DOHH2 (cell line): ENCODE results near the gene COA3.
A peak's percentile ranks its signal among the peaks of the same experiment; 100 is the strongest.

Source experiments
- H3F3A ChIP-seq: fragments of 200-600 bp; sonication (generic), shearing (Covaris generic); 2 replicates; pipeline ENCODE4 v1.6.0; 2016; ENCODE audit warnings: antibody characterized with exemption, mild to moderate bottlenecking; ENCODE audit not compliant: control insufficient read depth, insufficient read depth
- H3K27ac ChIP-seq: fragments of 200-600 bp; sonication (generic); 2 replicates; pipeline ENCODE4 v1.5.1; 2014; ENCODE audit warnings: low read depth, mild to moderate bottlenecking, low read length, moderate library complexity
- H3K27me3 ChIP-seq: fragments of 200-600 bp; sonication (generic); 2 replicates; pipeline ENCODE4 v1.6.1; 2014; ENCODE audit warnings: mild to moderate bottlenecking, low read length, mixed read lengths; ENCODE audit not compliant: control insufficient read depth
- H3K36me3 ChIP-seq: fragments of 200-600 bp; sonication (generic); 2 replicates; pipeline ENCODE4 v1.6.1; 2014; ENCODE audit warnings: mild to moderate bottlenecking, low read length, moderate library complexity, mixed read lengths; ENCODE audit not compliant: control insufficient read depth
- H3K4me1 ChIP-seq: fragments of 200-600 bp; sonication (generic); 2 replicates; pipeline ENCODE4 v1.6.1; 2014; ENCODE audit warnings: mild to moderate bottlenecking, low read length, mixed read lengths; ENCODE audit not compliant: control insufficient read depth
- H3K4me2 ChIP-seq: fragments of 200-600 bp; sonication (generic); 2 replicates; pipeline ENCODE4 v1.6.0; 2014; ENCODE audit warnings: mild to moderate bottlenecking, low read length, moderate library complexity
- H3K4me3 ChIP-seq: fragments of 200-600 bp; sonication (generic); 2 replicates; pipeline ENCODE4 v1.5.1; 2014; ENCODE audit warnings: mild to moderate bottlenecking, low read length, mixed read lengths
- H3K79me2 ChIP-seq: fragments of 200-600 bp; sonication (generic); 2 replicates; pipeline ENCODE4 v1.6.1; 2014; ENCODE audit warnings: mild to moderate bottlenecking, low read length, mixed read lengths; ENCODE audit not compliant: control insufficient read depth
- H3K9me2 ChIP-seq: fragments of 200-600 bp; sonication (generic); replicated peaks from 2 replicates; pipeline ENCODE4 v1.6.1; 2014; ENCODE audit warnings: mild to moderate bottlenecking, low read length, mixed read lengths; ENCODE audit not compliant: control insufficient read depth
- H3K9me3 ChIP-seq: fragments of 200-600 bp; sonication (generic); 2 replicates; pipeline ENCODE4 v1.6.1; 2014; ENCODE audit warnings: antibody characterized with exemption, low read length, mixed read lengths; ENCODE audit not compliant: control insufficient read depth, insufficient read depth
- H4K20me1 ChIP-seq: fragments of 200-600 bp; sonication (generic); 2 replicates; pipeline ENCODE4 v1.6.0; 2014; ENCODE audit warnings: low read depth, mild to moderate bottlenecking, antibody characterized with exemption, low read length, moderate library complexity; ENCODE audit not compliant: control insufficient read depth, insufficient read depth
- CTCF ChIP-seq: fragments of 200-600 bp; sonication (generic); IDR thresholded peaks from one replicate; pipeline ENCODE4 v1.5.1; 2014; ENCODE audit warnings: antibody characterized with exemption, mild to moderate bottlenecking, low read depth, low read length; ENCODE audit not compliant: poor library complexity, severe bottlenecking
- EZH2phosphoT487 ChIP-seq: fragments of 200-600 bp; sonication (generic); IDR thresholded peaks from 2 replicates; pipeline ENCODE4 v1.6.1; 2017; ENCODE audit warnings: borderline replicate concordance, mild to moderate bottlenecking, antibody characterized with exemption, low read length, moderate library complexity, mixed read lengths

Gene COA3

DNA sequence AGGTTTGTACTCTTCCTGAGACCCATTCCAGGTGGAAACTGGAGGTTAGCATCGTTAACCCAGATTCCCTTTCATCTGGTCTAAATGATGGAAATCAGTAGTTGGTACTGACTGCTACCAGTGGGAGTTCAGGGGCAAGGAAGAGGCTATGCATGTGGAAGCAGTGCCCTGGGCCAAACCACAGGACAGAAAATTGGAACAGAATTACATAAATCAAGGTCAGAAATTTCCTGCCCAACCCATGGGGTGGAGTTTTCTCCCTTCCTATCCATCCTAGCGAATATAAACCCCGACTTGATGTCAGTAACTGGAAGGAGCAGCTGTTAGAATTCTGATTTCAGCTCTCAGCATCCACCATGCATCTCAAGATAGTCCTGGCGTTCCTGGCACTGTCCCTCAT, 45.8 kb upstream of the COA3 start, which contains the start of gene AOC2:
AOC2 (plus strand) TSS at position 310 of the 400 bp plus-strand sequence; CDS start at position 357, 47 bp downstream.
- H4K20me1 ChIP-seq, result peaks cover 4% of the 10 kb centered on the region; the same call in 1 of the 2 replicates
- H3K36me3 ChIP-seq, result peaks cover 55% of the 10 kb centered on the region
- H3K4me2 ChIP-seq, result no peak within 1 kb of the TSS
- H3F3A ChIP-seq, result peaks cover 17% of the 10 kb centered on the region
- no peaks in the 10 kb centered on the region for H3K9me2 ChIP-seq
- TF ChIP-seq CTCF (no peak), EZH2phosphoT487 (no peak)
- H3K9me3 ChIP-seq, result no peaks in the 10 kb centered on the region
- H3K27ac ChIP-seq, result no peak within 1 kb of the TSS
- H3K79me2 ChIP-seq, result no peaks in the 10 kb centered on the region
- H3K4me3 ChIP-seq, result no peak within 1 kb of the TSS
- H3K4me1 ChIP-seq, result no peaks in the 10 kb centered on the region
- no peaks in the 10 kb centered on the region for H3K27me3 ChIP-seq

DNA sequence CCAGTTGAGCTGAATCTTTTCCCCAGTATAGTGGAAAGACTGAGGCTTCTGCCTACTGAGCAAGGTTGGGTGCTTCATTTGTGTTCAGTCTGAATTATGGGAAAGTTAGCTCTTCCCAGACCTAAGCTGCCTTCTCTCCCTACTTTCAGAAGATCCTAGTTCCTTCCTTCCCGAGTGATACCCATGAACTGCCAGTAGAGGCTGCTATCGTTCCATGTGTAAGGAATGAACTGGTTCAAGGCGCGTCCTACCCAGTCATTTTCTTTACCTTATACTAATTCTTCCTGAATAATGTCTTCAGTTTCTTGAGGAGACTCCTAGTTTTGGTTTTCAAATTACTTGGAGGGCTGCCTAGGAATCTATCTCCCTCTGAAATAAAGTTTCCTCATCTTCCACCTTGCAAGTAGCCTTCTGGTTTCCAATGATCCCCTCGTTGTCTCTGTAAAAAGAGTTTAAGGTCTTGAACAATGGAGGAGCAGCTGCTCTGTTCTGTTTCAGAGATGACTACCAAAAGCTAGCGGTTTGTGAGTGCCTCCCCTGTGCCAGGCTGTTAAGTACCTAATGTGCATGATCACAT, 44.9 kb upstream of the COA3 start:
- peaks cover 63% of the 10 kb centered on the region for H3K36me3 ChIP-seq
- no peak overlapping the region for H3K4me2 ChIP-seq
- TF ChIP-seq CTCF, result peak; percentile 66
- TF ChIP-seq EZH2phosphoT487, result no peak
- H3F3A ChIP-seq, result peaks cover 17% of the 10 kb centered on the region
- no peak overlapping the region for H3K4me3 ChIP-seq
- no peaks in the 10 kb centered on the region for H3K79me2 ChIP-seq
- H3K27me3 ChIP-seq, result no peaks in the 10 kb centered on the region
- H3K9me3 ChIP-seq, result no peaks in the 10 kb centered on the region
- peaks cover 4% of the 10 kb centered on the region; the same call in 1 of the 2 replicates for H4K20me1 ChIP-seq
- H3K27ac ChIP-seq, result no peak overlapping the region
- H3K9me2 ChIP-seq, result no peaks in the 10 kb centered on the region
- H3K4me1 ChIP-seq, result no peaks in the 10 kb centered on the region

DNA sequence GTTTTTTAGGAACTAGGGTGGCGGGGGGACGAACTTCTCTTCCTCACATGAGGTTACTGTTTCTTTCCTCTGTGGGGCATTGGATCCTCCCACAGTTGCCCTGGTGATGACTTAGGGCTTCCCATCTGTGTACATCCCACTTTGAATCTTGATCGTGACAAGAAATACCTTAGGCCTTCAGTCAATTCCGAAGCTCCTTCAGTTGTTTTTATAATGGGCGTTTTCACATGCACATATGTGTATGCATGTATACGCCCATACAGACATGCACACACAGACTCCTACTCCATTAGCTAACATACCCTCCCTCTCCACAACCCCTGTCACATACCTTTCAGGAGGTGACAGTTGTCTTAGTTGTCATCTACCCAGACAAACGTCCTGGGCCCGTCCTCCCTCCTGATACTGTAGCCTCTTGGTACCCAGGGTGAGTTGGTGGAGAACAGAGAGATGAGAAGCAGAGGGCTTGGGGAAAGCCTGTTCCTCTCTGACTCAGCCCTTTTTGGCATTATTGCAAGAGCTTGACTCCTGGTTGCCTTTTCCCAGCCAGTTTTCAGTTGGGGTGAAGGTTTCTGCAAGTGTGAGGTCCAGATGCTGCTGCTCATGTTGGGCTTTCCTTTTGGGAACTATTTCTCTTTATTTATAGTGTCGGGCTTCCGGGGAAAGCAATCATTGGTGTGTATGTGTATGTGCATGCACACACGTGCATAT, 43.6 kb upstream of the COA3 start:
- no peaks in the 10 kb centered on the region for H3K9me2 ChIP-seq

More for the DNA sequence above, 43.6 kb upstream of the COA3 start:
- Histone ChIP-seq H3F3A (peaks cover 15% of the 10 kb centered on the region), H3K4me1 (no peaks in the 10 kb centered on the region), H3K36me3 (peaks cover 76% of the 10 kb centered on the region), H3K4me2 (no peak overlapping the region), H3K4me3 (no peak overlapping the region), H3K79me2 (no peaks in the 10 kb centered on the region), H4K20me1 (peaks cover 4% of the 10 kb centered on the region; the same call in 1 of the 2 replicates), H3K27me3 (no peaks in the 10 kb centered on the region), H3K27ac (no peak overlapping the region), H3K9me3 (no peaks in the 10 kb centered on the region)
- TF ChIP-seq CTCF (no peak), EZH2phosphoT487 (no peak)
